Measurements from ENCODE around the gene INPP5A.

INPP5A gene

GRCh38 chr10:132582771-132583170, 45.2 kb downstream of the INPP5A start:
- no peak for DNase-seq (ENCODE audit: low spot score)

DNA sequence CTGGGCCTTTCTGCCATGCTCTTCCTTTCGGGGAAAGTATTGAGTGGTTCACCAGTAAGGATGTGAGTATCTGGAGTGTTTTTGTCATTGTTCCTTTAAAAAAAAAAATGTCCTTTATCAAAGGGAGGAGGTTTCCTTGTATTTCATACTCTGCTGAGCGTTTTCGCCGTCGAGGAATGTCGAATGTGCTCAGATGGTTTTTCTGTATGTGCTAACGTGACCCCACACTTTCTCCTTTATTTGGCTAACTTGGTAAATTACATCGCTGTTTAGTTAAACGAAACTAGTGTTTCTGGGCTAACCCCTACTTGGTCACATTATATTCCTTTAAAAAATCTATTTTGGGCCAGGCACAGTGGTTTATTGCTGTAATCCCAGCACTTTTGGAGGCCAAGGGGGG, 45.9 kb downstream of the INPP5A start:
- DNase-seq (ENCODE audit: low spot score): no peak

- DNase-seq (ENCODE audit: low spot score): no peak
These were observed 46.5 kb downstream of the INPP5A start for GRCh38 chr10:132584081-132584480.

DNA sequence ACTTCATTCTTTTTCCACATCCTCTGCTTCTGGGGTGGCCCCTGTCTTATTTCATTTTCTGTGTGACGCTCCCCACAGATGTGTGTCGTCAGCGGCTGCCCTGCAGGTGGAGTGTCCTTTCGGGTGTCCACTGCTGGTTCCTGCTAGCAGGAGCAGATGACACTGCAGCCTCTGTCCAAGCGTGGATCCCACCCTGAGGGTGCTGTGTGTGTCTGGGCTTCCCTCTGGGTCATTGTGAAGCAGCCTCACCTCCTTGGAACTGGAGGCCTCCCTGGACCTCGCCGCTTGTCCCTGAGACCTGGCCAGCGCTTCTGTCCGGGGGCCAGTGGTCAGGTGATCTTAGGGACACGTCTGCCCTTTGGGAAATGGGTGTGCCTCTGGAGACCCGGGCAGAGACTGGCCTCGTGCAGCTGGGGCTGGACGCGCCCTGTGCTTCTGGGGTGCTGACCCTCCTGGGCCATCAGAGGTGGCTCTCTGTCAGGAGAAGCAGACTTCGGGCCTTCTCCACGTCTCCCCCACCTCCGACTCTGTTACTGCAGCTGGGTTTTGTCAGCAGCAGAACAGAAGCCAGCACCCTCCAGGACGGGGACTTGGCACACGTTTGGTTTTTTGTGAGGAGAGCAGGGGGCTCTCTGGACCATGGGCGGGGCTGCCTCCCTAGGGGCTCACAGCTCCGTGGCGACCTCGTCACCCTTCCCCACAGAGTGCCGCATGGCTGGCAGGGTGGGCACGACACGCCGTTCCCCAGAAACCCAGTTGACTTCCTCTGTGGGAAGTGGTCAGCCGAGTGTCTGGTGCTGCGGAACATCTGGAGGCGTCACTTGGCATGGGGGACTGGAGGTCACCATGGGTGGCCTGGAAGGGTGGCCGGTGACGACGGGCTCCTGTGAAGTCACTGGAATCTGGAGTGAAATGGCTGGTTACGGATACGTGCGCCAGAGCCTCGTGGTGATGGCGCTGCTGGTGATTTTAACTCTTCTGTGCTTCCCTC, 48.4 kb downstream of the INPP5A start:
- DNase-seq (ENCODE audit: low spot score): no peak

- no peak for DNase-seq (ENCODE audit: low spot score)
These were observed 49.2 kb downstream of the INPP5A start for GRCh38 chr10:132586739-132587138.

GRCh38 chr10:132587175-132587574, 49.6 kb downstream of the INPP5A start:
- DNase-seq (ENCODE audit: low spot score): no peak

DNA sequence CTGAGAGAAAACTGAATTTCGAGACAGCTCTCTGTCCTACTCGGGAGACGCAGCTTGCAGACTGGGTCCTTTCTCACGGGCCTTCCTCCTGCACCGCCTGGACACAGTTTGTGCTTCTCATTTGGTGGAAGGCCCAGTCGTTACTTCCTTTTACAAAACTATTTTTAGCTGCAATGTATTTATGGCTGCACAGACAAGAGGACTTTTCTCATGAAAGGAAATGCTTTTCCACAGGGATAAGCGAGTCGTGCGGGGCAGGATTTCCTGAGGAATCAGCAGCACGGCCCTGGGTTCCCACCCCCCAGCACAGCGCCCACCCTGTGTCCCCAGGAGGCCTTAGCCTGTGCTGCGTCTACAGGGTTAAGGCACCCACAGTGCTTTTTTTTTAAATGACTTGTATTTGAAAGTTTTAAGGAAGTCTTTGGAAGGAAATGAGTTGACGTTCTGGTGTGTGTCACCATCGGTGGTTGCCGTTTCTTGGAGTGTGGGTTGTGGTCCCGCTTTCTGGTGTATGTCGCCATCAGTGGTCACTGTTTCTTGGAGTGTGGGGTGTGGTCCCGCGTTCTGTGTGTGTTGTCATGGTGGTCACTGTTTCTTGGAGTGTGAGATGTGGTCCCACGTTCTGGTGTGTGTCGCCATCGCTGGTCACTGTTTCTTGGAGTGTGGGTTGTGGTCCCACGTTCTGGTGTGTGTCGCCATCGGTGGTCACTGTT, 50.9 kb downstream of the INPP5A start:
- no peak for DNase-seq (ENCODE audit: low spot score)

GRCh38 chr10:132589015-132589414, 51.4 kb downstream of the INPP5A start:
- no peak for DNase-seq (ENCODE audit: low spot score)

- DNase-seq (ENCODE audit: low spot score): no peak
These were observed 52.1 kb downstream of the INPP5A start for GRCh38 chr10:132589681-132590080.

- no peak for DNase-seq (ENCODE audit: low spot score)
These were observed 52.6 kb downstream of the INPP5A start for GRCh38 chr10:132590094-132590751.

DNA sequence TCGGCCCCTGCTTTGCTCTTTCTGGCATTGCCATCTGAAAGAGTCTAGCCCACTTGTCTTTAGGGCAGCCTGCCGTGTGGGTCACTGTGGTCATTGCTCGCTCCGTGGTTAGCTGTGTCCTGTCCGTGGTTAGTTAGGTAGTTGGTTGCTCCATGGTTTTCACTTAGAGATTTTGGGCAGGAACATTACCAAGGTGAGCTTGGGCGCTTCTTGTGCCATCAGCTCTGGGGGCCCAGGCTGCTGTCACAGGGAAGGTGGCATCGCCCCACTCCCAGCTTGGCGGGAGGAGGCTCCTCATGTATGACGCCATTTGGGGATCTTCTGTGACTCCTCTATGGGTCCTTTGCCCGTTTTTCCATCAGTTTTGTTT, 53.1 kb downstream of the INPP5A start:
- DNase-seq (ENCODE audit: low spot score): no peak

DNA sequence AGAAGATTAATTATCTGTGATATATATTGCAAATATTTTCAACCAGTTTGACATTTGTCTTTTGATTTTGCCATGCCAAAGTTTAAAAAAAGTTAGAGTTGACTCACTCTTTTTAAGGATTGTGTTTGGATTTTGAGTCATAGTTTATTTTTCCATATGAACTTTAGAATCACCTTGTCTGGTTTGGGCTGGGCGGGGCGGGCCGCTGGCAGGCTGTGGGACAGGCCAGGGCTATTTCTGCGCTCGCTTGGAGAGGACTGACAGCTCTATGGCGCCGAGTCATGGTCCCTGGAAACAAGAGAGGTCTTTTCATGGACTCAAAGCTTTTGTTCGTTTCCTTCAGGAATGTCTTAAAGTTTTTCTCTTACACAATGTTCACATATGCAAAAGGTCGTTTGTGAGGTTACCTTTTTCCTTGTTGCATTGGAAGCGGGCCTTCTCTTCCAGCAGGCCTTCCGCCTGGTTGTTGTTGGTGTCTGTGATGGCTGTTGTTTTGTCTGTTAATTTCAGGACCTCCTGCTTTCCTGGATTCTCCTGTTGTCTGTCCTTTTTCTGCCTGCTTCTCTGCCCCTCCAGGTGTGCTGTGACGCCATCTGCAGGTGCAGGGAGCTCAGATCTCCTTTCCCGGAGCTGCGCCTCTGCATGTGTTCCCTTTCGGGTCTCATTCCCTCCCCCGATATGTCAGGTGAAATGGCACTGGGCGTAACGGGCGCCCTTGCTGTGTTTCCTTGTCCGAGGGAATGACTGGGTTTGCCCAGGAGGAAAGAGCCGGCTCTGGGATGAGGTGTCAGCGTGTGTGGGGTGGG, 53.8 kb downstream of the INPP5A start:
- peak; percentile 74 for DNase-seq (ENCODE audit: low spot score)

- DNase-seq (ENCODE audit: low spot score): no peak
These were observed 55.3 kb downstream of the INPP5A start for GRCh38 chr10:132592790-132593383.

GRCh38 chr10:132593389-132593788, 55.8 kb downstream of the INPP5A start:
- no peak for DNase-seq (ENCODE audit: low spot score)

DNA sequence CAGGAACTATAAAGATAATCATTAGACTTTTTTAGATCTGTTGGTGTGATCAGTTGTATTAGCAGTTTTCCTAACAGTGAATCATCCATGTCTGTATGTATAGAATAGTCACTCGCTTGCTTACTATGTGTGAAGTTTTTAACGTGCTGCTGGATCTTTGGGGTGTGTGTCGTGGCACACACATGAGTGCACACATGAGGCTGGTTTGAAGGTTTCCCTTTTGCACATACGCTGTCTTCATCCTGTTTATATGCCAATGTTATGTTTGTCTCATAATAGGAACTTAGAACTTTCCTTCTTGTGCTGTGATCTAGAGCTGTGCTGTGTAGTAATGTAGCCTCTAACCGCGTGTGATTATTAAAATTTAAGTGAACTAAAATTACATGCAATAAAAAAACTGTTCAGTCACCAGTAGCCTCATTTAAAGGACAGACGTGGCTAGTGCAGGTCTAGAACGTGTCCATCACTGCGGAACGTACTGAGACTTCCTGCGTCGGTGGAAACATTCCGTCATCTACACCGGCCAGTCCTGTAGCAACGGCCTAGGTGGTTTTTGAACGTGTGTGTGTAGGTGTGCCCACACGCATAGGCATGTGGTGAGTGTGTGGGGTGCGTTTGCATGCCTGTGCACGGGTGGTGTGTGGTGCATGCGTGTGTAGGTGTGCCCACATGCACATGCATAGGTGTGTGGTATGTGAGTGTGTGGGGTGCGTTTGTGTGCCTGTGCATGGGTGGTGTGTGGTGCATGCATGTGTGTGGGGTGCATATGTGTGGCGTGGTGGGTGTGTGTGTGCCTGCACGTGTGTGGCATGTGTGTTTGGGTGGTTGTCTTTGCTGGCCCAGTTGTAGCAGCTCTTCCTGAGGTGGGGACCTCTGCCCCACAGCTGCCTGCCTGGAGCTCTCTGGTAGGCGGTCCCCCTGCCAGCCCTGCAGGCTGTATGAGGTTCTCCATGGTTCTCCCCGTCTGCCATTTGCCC, 56.6 kb downstream of the INPP5A start:
- no peak for DNase-seq (ENCODE audit: low spot score)

- no peak for DNase-seq (ENCODE audit: low spot score)
These were observed 57.4 kb downstream of the INPP5A start for GRCh38 chr10:132595021-132595420.

DNA sequence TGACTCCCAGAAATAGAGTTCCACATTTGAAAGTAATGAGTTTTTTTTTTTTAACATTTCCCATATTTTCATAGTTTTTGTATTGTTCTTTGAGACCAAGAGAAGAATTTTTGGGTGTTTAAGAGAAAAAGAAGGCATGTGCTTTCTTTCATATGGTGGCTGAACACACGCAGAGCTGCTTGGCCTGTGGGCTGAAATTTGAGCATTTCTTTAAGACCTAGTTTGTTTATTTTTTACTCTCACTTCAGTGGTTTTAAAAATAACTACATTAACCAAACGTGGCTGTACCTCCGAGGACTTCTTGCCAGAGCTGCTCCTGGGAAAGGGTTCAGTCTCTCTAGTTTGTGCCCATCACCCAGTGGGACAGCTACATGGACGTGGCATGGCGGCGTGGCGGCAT, 58.3 kb downstream of the INPP5A start:
- DNase-seq (ENCODE audit: low spot score): no peak

DNA sequence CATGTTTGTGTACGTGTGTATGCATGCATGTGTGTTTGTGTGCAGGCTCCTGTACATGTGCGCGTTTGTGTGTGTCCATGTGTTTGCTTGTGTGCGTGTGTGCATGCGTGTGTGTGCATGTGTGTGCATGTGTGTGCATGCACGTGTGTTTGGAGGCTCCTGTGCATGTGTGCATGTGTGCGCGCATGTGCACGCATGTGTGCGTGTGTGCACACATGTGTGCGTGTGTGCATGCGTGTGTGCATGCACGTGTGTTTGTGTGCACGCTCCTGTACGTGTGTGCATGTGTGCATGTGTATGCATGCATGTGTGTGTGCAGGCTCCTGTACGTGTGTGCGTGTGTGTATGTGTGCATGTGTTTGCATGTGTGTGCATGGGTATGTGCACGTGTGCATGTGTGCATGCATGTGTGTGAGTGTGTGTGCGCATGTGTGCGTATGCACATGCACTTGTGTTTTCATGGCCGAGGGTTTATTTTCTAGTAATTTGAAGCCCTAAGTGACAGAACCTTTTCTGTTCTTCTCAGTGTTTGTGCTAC, 59.2 kb downstream of the INPP5A start:
- DNase-seq (ENCODE audit: low spot score): no peak

DNA sequence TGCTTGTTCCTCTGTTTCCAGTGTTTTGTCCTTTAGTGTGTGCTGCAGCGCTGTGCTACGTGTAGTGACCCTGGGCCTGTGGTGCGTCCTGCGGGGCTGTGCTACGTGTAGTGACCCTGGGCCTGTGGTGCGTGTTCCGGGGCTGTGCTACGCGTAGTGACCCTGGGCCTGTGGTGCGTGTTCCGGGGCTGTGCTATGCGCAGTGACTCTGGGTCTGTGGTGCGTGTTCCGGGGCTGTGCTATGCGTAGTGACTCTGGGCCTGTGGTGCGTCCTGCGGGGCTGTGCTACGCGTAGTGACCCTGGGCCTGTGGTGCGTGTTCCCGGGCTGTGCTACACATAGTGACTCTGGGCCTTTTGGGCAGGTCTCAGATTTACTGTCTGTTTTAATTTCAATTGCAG, 60.1 kb downstream of the INPP5A start:
- DNase-seq (ENCODE audit: low spot score): no peak
